DOHH2 (cell line): Measurements from ENCODE around the gene GPRC5A.

Experiments
- H3F3A ChIP-seq: fragments of 200-600 bp; sonication (generic), shearing (Covaris generic); 2 replicates; pipeline ENCODE4 v1.6.0; 2016; ENCODE audit warnings: antibody characterized with exemption, mild to moderate bottlenecking; ENCODE audit not compliant: control insufficient read depth, insufficient read depth
- H3K27ac ChIP-seq: fragments of 200-600 bp; sonication (generic); 2 replicates; pipeline ENCODE4 v1.5.1; 2014; ENCODE audit warnings: low read depth, mild to moderate bottlenecking, low read length, moderate library complexity
- H3K27me3 ChIP-seq: fragments of 200-600 bp; sonication (generic); 2 replicates; pipeline ENCODE4 v1.6.1; 2014; ENCODE audit warnings: mild to moderate bottlenecking, low read length, mixed read lengths; ENCODE audit not compliant: control insufficient read depth
- H3K36me3 ChIP-seq: fragments of 200-600 bp; sonication (generic); 2 replicates; pipeline ENCODE4 v1.6.1; 2014; ENCODE audit warnings: mild to moderate bottlenecking, low read length, moderate library complexity, mixed read lengths; ENCODE audit not compliant: control insufficient read depth
- H3K4me1 ChIP-seq: fragments of 200-600 bp; sonication (generic); 2 replicates; pipeline ENCODE4 v1.6.1; 2014; ENCODE audit warnings: mild to moderate bottlenecking, low read length, mixed read lengths; ENCODE audit not compliant: control insufficient read depth
- H3K4me2 ChIP-seq: fragments of 200-600 bp; sonication (generic); 2 replicates; pipeline ENCODE4 v1.6.0; 2014; ENCODE audit warnings: mild to moderate bottlenecking, low read length, moderate library complexity
- H3K4me3 ChIP-seq: fragments of 200-600 bp; sonication (generic); 2 replicates; pipeline ENCODE4 v1.5.1; 2014; ENCODE audit warnings: mild to moderate bottlenecking, low read length, mixed read lengths
- H3K79me2 ChIP-seq: fragments of 200-600 bp; sonication (generic); 2 replicates; pipeline ENCODE4 v1.6.1; 2014; ENCODE audit warnings: mild to moderate bottlenecking, low read length, mixed read lengths; ENCODE audit not compliant: control insufficient read depth
- H3K9me2 ChIP-seq: fragments of 200-600 bp; sonication (generic); replicated peaks from 2 replicates; pipeline ENCODE4 v1.6.1; 2014; ENCODE audit warnings: mild to moderate bottlenecking, low read length, mixed read lengths; ENCODE audit not compliant: control insufficient read depth
- H3K9me3 ChIP-seq: fragments of 200-600 bp; sonication (generic); 2 replicates; pipeline ENCODE4 v1.6.1; 2014; ENCODE audit warnings: antibody characterized with exemption, low read length, mixed read lengths; ENCODE audit not compliant: control insufficient read depth, insufficient read depth
- H4K20me1 ChIP-seq: fragments of 200-600 bp; sonication (generic); 2 replicates; pipeline ENCODE4 v1.6.0; 2014; ENCODE audit warnings: low read depth, mild to moderate bottlenecking, antibody characterized with exemption, low read length, moderate library complexity; ENCODE audit not compliant: control insufficient read depth, insufficient read depth
- EZH2phosphoT487 ChIP-seq: fragments of 200-600 bp; sonication (generic); IDR thresholded peaks from 2 replicates; pipeline ENCODE4 v1.6.1; 2017; ENCODE audit warnings: borderline replicate concordance, mild to moderate bottlenecking, antibody characterized with exemption, low read length, moderate library complexity, mixed read lengths
- TF ChIP-seq, protein P1 (sequence below): fragments of 200-600 bp; sonication (generic); IDR thresholded peaks from one replicate; pipeline ENCODE4 v1.5.1; 2014; ENCODE audit warnings: antibody characterized with exemption, mild to moderate bottlenecking, low read depth, low read length; ENCODE audit not compliant: poor library complexity, severe bottlenecking

GPRC5A gene

DNA sequence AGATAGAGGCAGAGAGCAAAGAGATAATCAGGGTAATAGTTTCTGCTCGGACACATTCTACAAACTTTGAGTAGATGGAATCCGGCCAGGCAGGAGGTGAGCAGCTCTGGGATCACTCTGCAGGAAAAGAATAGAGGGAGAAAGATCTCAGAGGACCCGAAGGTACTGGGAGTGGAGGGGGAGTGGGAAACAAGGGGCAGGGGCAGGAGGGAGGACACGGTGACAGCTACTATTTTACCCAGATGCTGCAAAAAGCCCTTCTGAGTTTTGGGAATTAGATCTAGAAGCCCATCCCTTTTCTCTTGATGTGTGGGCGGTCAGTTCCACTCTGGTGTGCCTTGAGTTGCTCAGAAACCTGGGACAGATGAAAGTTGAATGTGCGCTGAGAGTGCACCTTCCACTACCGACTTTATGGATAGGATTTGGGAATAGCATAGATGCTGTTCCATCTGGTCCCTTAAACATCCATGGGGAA lies 556 bp downstream of the GPRC5A start:
- Histone ChIP-seq H3K4me1 (no peaks in the 10 kb centered on the region), H3K9me3 (no peaks in the 10 kb centered on the region), H3F3A (no peaks in the 10 kb centered on the region), H3K4me3 (no peak overlapping the region), H3K9me2 (no peaks in the 10 kb centered on the region), H3K79me2 (no peaks in the 10 kb centered on the region), H4K20me1 (no peaks in the 10 kb centered on the region), H3K27me3 (peaks cover 51% of the 10 kb centered on the region), H3K36me3 (no peaks in the 10 kb centered on the region), H3K4me2 (no peak overlapping the region), H3K27ac (no peak overlapping the region)
- TF ChIP-seq EZH2phosphoT487, result no peak
- TF ChIP-seq, protein P1, sequence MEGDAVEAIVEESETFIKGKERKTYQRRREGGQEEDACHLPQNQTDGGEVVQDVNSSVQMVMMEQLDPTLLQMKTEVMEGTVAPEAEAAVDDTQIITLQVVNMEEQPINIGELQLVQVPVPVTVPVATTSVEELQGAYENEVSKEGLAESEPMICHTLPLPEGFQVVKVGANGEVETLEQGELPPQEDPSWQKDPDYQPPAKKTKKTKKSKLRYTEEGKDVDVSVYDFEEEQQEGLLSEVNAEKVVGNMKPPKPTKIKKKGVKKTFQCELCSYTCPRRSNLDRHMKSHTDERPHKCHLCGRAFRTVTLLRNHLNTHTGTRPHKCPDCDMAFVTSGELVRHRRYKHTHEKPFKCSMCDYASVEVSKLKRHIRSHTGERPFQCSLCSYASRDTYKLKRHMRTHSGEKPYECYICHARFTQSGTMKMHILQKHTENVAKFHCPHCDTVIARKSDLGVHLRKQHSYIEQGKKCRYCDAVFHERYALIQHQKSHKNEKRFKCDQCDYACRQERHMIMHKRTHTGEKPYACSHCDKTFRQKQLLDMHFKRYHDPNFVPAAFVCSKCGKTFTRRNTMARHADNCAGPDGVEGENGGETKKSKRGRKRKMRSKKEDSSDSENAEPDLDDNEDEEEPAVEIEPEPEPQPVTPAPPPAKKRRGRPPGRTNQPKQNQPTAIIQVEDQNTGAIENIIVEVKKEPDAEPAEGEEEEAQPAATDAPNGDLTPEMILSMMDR, result no peak

DNA sequence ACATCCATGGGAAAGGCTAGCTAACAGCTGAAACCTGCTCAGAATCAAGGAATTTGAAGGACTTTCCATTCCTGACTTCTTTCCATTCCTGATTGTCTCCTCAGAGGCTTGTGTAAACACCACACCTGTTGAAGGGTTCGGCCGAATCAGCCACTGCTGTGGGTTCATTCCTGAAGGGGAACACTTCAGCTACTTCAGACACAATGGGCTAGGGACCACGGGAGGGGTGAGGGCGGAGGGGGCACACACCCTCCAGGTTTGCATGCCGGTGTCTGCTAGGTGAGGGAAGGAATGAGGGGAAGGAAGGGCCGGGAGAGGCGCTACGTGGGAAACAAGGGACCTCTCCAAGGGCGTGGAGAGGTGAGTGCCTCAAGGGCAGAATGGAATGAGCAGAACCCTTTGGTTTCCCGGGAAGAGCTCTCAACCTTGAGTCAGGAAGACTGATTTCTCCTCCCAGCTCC lies 1.3 kb downstream of the GPRC5A start:
- Histone ChIP-seq H3K36me3 (no peaks in the 10 kb centered on the region), H3K4me1 (no peaks in the 10 kb centered on the region), H3K9me2 (no peaks in the 10 kb centered on the region), H4K20me1 (no peaks in the 10 kb centered on the region), H3F3A (no peaks in the 10 kb centered on the region), H3K9me3 (no peaks in the 10 kb centered on the region), H3K27me3 (peaks cover 51% of the 10 kb centered on the region), H3K4me3 (no peak overlapping the region), H3K4me2 (no peak overlapping the region), H3K79me2 (no peaks in the 10 kb centered on the region), H3K27ac (no peak overlapping the region)
- TF ChIP-seq, protein P1, result no peak
- no peak for TF ChIP-seq EZH2phosphoT487

DNA sequence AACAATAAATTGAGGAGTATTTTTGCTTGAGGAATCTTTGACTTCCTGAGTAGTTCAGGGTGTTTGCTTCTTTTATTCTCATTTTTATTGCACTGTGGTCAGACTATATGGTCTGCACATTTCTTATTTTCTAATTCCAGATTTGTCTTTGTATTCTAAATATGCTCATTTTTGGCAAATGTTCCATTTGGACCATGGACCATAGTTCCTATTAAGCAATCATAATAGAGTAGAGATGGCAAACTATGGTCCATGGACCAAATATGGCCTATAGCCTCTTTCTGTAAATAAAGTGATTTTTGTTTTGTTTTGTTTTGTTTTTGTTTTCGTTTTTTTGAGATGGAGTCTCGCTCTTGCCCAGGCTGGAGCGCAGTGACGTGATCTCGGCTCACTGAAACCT lies 2.1 kb downstream of the GPRC5A start:
- peaks cover 46% of the 10 kb centered on the region for H3K27me3 ChIP-seq
- H3K79me2 ChIP-seq, result no peaks in the 10 kb centered on the region
- no peak overlapping the region for H3K4me3 ChIP-seq

More for the DNA sequence above, 2.1 kb downstream of the GPRC5A start:
- Histone ChIP-seq H3K9me2 (no peaks in the 10 kb centered on the region), H4K20me1 (no peaks in the 10 kb centered on the region), H3K9me3 (no peaks in the 10 kb centered on the region), H3K27ac (no peak overlapping the region), H3F3A (no peaks in the 10 kb centered on the region), H3K4me1 (no peaks in the 10 kb centered on the region), H3K4me2 (no peak overlapping the region), H3K36me3 (no peaks in the 10 kb centered on the region)
- no peak for TF ChIP-seq EZH2phosphoT487
- TF ChIP-seq, protein P1, result no peak
